ENCODE measurements around the gene TCF15.

DNA sequence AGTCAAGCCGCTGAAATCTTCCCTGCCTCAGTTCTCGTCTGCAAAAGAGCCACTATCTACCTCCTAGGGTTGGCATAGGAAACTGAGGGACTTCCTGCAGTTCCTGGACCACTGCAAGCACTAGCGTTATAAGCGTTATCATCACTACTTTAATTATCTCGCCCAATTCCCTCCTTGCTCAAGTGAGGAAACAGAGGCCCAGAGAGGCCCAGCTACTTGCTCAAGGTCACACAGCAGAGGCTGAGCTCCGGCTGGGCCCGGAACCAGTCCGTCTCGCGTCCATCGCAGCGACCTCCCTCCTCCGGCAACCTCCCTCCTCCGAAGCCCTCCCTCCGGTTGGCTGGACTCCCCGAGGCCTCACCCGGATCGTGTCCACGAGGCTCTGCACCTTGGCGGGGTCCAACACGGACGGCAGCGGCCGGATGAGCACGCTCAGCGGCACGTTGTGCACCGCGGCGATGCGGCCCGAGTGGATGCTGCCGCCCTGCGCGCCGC, 42.6 kb upstream of the TCF15 start:
- TF ChIP-seq, protein P1, sequence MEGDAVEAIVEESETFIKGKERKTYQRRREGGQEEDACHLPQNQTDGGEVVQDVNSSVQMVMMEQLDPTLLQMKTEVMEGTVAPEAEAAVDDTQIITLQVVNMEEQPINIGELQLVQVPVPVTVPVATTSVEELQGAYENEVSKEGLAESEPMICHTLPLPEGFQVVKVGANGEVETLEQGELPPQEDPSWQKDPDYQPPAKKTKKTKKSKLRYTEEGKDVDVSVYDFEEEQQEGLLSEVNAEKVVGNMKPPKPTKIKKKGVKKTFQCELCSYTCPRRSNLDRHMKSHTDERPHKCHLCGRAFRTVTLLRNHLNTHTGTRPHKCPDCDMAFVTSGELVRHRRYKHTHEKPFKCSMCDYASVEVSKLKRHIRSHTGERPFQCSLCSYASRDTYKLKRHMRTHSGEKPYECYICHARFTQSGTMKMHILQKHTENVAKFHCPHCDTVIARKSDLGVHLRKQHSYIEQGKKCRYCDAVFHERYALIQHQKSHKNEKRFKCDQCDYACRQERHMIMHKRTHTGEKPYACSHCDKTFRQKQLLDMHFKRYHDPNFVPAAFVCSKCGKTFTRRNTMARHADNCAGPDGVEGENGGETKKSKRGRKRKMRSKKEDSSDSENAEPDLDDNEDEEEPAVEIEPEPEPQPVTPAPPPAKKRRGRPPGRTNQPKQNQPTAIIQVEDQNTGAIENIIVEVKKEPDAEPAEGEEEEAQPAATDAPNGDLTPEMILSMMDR (IDR thresholded peaks at IDR 0.05) = no peak
- no peak for TF ChIP-seq POLR2A (IDR thresholded peaks at IDR 0.05)

Data from ovary (tissue), 3 donors.